IMR-90 (cell line): ENCODE results near the gene MED12L. TPM values are rescaled to one million over a fixed set of nuclear protein-coding genes. Genes with fewer than 3 reads are reported as not detected.

ENCODE experiments used
- ATAC-seq: fragments of 200-7000 bp; cut with Tn5 transposase; 2 replicates; pipeline ENCODE4 v1.9.1; 2020; ENCODE audit warnings: low read depth, mild to moderate bottlenecking, moderate library complexity
- BruUV-seq: library from RNA; stranded (reverse); fragments of 400-500 nt; replicated peaks from 2 replicates; lab custom pipeline; 2021; lab: Mats Ljungman, UMichigan
- CTCF ChIA-PET: fragments of 300-600 bp; formaldehyde crosslinking; extraction: SDS; loops from one replicate; lab custom pipeline; 2021; ENCODE audit warnings: antibody characterized with exemption; lab: Yijun Ruan, JAX
- POLR2A ChIA-PET: fragments of 300-600 bp; sonication (Branson Sonifier 250); formaldehyde crosslinking; loops from one replicate; lab custom pipeline; 2022; ENCODE audit warnings: antibody characterized with exemption; ENCODE audit not compliant: unreplicated experiment; lab: Charles Lee
- DNase-seq: peaks from one replicate; pipeline ENCODE4 v3.0.0; 2013
- H2AFZ ChIP-seq: replicated peaks from 2 replicates; pipeline ENCODE3; 2013; ENCODE audit warnings: low read length, mild to moderate bottlenecking; ENCODE audit not compliant: poor library complexity
- H2AK5ac ChIP-seq: 2 replicates; pipeline ENCODE4 v1.6.1; 2013; ENCODE audit warnings: low read depth, low read length, inconsistent platforms
- H2AK9ac ChIP-seq: replicated peaks from 2 replicates; pipeline ENCODE3; 2013; ENCODE audit warnings: mild to moderate bottlenecking, low read depth, low read length, moderate library complexity; ENCODE audit not compliant: poor library complexity
- H2BK120ac ChIP-seq: 2 replicates; pipeline ENCODE4 v1.6.1; 2013; ENCODE audit warnings: low read depth, low read length, inconsistent platforms
- H2BK15ac ChIP-seq: 3 replicates; pipeline ENCODE4 v1.6.1; 2013; ENCODE audit warnings: low read depth, low read length, inconsistent platforms
- H2BK20ac ChIP-seq: 2 replicates; pipeline ENCODE4 v1.6.1; 2013; ENCODE audit warnings: low read depth, mild to moderate bottlenecking, inconsistent platforms, low read length, moderate library complexity
- H2BK5ac ChIP-seq: 2 replicates; pipeline ENCODE4 v1.6.1; 2013; ENCODE audit warnings: mild to moderate bottlenecking, low read depth, low read length, inconsistent platforms; ENCODE audit not compliant: poor library complexity, severe bottlenecking
- H3K14ac ChIP-seq: replicated peaks from 2 replicates; pipeline ENCODE4 v1.6.1; 2013; ENCODE audit warnings: low read depth, low read length, inconsistent platforms
- H3K18ac ChIP-seq: 2 replicates; pipeline ENCODE4 v1.6.1; 2013; ENCODE audit warnings: low read depth, low read length, control low read depth
- H3K23ac ChIP-seq: 2 replicates; pipeline ENCODE4 v1.6.1; 2013; ENCODE audit warnings: low read depth, low read length, inconsistent platforms
- H3K27ac ChIP-seq: 2 replicates; pipeline ENCODE4 v1.5.1; 2013; ENCODE audit warnings: mild to moderate bottlenecking, control low read depth, low read length; ENCODE audit not compliant: insufficient read depth
- H3K27me3 ChIP-seq: 2 replicates; pipeline ENCODE4 v1.6.1; 2013; ENCODE audit warnings: low read length; ENCODE audit not compliant: control insufficient read depth, insufficient read depth
- H3K36me3 ChIP-seq: 2 replicates; pipeline ENCODE4 v1.6.1; 2013; ENCODE audit warnings: low read length, mixed read lengths; ENCODE audit not compliant: control insufficient read depth, insufficient read depth
- H3K4ac ChIP-seq: 2 replicates; pipeline ENCODE4 v1.6.1; 2013; ENCODE audit warnings: low read depth, low read length, inconsistent platforms
- H3K4me1 ChIP-seq: 2 replicates; pipeline ENCODE4 v1.6.1; 2013; ENCODE audit warnings: low read length, mixed read lengths; ENCODE audit not compliant: control insufficient read depth, insufficient read depth
- H3K4me2 ChIP-seq: 2 replicates; pipeline ENCODE4 v1.6.1; 2013; ENCODE audit warnings: low read depth, mild to moderate bottlenecking, control low read depth, low read length, moderate library complexity
- H3K4me3 ChIP-seq: 2 replicates; pipeline ENCODE4 v1.5.1; 2013; ENCODE audit warnings: low read depth, mild to moderate bottlenecking, control low read depth, low read length, moderate library complexity; ENCODE audit not compliant: insufficient read depth
- H3K56ac ChIP-seq: 2 replicates; pipeline ENCODE4 v1.6.1; 2013; ENCODE audit warnings: low read length, inconsistent platforms; ENCODE audit not compliant: insufficient read depth; ENCODE audit errors: extremely low read depth
- H3K79me1 ChIP-seq, 2 experiments: 2 replicates each; pipeline ENCODE4 v1.6.1; 2013; ENCODE audit warnings: low read length in 2 of 2, inconsistent platforms in 1 of 2, low read depth in 1 of 2
- H3K9ac ChIP-seq: 2 replicates; pipeline ENCODE4 v1.6.1; 2013; ENCODE audit warnings: low read depth, low read length, control low read depth
- H3K9me1 ChIP-seq: 2 replicates; pipeline ENCODE4 v1.6.1; 2013; ENCODE audit warnings: low read length, inconsistent platforms; ENCODE audit not compliant: insufficient read depth
- H3K9me3 ChIP-seq: 2 replicates; pipeline ENCODE4 v1.6.1; 2013; ENCODE audit warnings: low read length; ENCODE audit not compliant: control insufficient read depth, insufficient read depth
- H4K20me1 ChIP-seq: 2 replicates; pipeline ENCODE4 v1.6.1; 2013; ENCODE audit warnings: low read length, inconsistent platforms; ENCODE audit not compliant: insufficient read depth
- H4K5ac ChIP-seq: 2 replicates; pipeline ENCODE4 v1.6.1; 2013; ENCODE audit warnings: mild to moderate bottlenecking, low read depth, low read length, control low read depth
- H4K8ac ChIP-seq, 2 experiments: 2 replicates each; pipeline ENCODE4 v1.6.1; 2013; ENCODE audit warnings: low read depth in 2 of 2, low read length in 2 of 2, control low read depth in 1 of 2, inconsistent platforms in 1 of 2
- H4K91ac ChIP-seq: 2 replicates; pipeline ENCODE4 v1.6.1; 2013; ENCODE audit warnings: low read depth, low read length, inconsistent platforms; ENCODE audit not compliant: insufficient read depth
- CEBPB ChIP-seq: IDR thresholded peaks from 2 replicates; pipeline ENCODE4 v1.6.1; 2012; ENCODE audit warnings: low read depth, low read length, improper control_type of control experiment
- CHD1 ChIP-seq: IDR thresholded peaks from 2 replicates; pipeline ENCODE4 v1.6.1; 2012; ENCODE audit warnings: low read depth, low read length, improper control_type of control experiment
- MAFK ChIP-seq: IDR thresholded peaks from 2 replicates; pipeline ENCODE4 v1.6.1; 2012; ENCODE audit warnings: low read depth, low read length, improper control_type of control experiment
- NFE2L2 ChIP-seq: fragments of 150-350 bp; IDR thresholded peaks from 2 replicates; pipeline ENCODE4 v1.6.1; 2016; ENCODE audit warnings: low read depth, mild to moderate bottlenecking, low read length
- RAD21 ChIP-seq: IDR thresholded peaks from 2 replicates; pipeline ENCODE4 v1.6.1; 2012; ENCODE audit warnings: low read length, improper control_type of control experiment
- RFX5 ChIP-seq: IDR thresholded peaks from 2 replicates; pipeline ENCODE4 v1.8.0; 2012; ENCODE audit warnings: low read depth, mild to moderate bottlenecking, low read length, moderate library complexity
- WGBS, 2 experiments: methylation state at CpG; one replicate each; pipeline versions ENCODE4 v1.1.5 to v1.1.7; 2013; ENCODE audit warnings: missing lambda C conversion rate in 2 of 2; ENCODE audit not compliant: insufficient read length in 1 of 2; ENCODE audit errors: extremely low coverage in 2 of 2; 5-methylcytosine and 5-hydroxymethylcytosine counted together
- dilution Hi-C: fragments of 300-500 bp; cut with HindIII; formaldehyde crosslinking; loops from one replicate; pipeline ENCODE4 v1.14.3; 2018; ENCODE audit warnings: low sequenced_read_pairs; ENCODE audit not compliant: unreplicated experiment
- in situ Hi-C: fragments of 300-500 bp; cut with MboI; formaldehyde crosslinking; loops from 3 replicates; pipeline ENCODE4 v1.14.3; 2019; ENCODE audit warnings: low sequenced_read_pairs, inconsistent platforms, mixed read lengths
- intact Hi-C: fragments of 100-400 bp; cut with micrococcal nuclease; formaldehyde crosslinking; loops from 2 replicates; pipeline ENCODE4 v1.10.0; 2022
- polyA plus RNA-seq, 3 experiments: library from polyadenylated mRNA; depleted of rRNA; stranded (reverse); fragments of >200 nt; gene quantifications; 2 replicates each; pipeline ENCODE4 v1.2.3, GENCODE V29; 2012; ENCODE audit warnings: low replicate concordance in 1 of 3
- total RNA-seq: library from RNA; depleted of rRNA; stranded (reverse); fragments of >200 nt; gene quantifications from 2 replicates; pipeline ENCODE4 v1.2.3, GENCODE V29; 2012
- TF ChIP-seq, protein P1 (sequence below): fragments of 150-350 bp; IDR thresholded peaks from 2 replicates; pipeline ENCODE4 v1.6.1; 2016; ENCODE audit warnings: low read depth, mild to moderate bottlenecking, low read length, moderate library complexity, borderline replicate concordance
- TF ChIP-seq, protein P2 (sequence below): fragments of 150-350 bp; IDR thresholded peaks from 2 replicates; pipeline ENCODE4 v1.6.1; 2017; ENCODE audit warnings: mild to moderate bottlenecking, antibody characterized with exemption, low read length, low read depth
- TF ChIP-seq, protein P3 (sequence below): conservative IDR thresholded peaks from 2 replicates; pipeline ENCODE4 v1.5.1; 2012; ENCODE audit warnings: mild to moderate bottlenecking, low read depth, low read length, improper control_type of control experiment

Gene MED12L
- total and polyA plus RNA-seq, 2 of the 4 experiments (the other 2 are of a cell fraction): 0.05 to 0.18 TPM

DNA sequence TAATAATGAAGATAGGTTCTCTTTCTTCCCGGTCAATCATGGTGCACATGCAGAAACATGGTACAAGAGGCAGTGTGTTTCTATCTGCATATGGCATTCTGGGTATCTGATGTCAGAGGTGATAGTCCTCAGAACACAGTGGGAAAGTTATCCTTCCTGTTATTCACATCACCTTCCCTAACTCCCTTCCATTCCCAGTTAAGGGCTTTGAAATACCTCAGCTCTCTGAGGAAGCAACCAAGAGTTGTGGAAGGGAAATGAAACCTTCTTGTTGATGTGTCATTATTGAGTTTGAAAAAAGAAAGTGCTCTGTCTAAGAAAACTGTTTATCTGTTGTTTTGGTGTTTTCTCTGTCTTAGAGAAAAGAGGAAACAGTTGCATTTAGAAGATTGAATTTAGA, 265.8 kb downstream of the MED12L start:
- Histone ChIP-seq H2AFZ (no peak overlapping the region), H2AK5ac (no peak overlapping the region), H2BK5ac (no peak overlapping the region), H3K18ac (peak overlapping the region; percentile 21; the same call in 1 of the 2 replicates), H3K9me3 (no peaks in the 10 kb centered on the region), H2BK20ac (no peak overlapping the region), H3K14ac (no peak overlapping the region), H2BK120ac (no peak overlapping the region), H3K79me1 (no peaks in the 10 kb centered on the region), H4K8ac (no peak overlapping the region), H2BK15ac (no peak overlapping the region), H3K4me2 (no peak overlapping the region; the same call in 1 of the 2 replicates), H4K91ac (no peak overlapping the region), H3K56ac (no peak overlapping the region), H3K27ac (no peak overlapping the region), H3K9me1 (no peaks in the 10 kb centered on the region; the same call in 1 of the 2 replicates), H3K9ac (no peak overlapping the region), H3K36me3 (no peaks in the 10 kb centered on the region), H4K20me1 (no peaks in the 10 kb centered on the region), H3K4ac (no peak overlapping the region), H2AK9ac (no peak overlapping the region), H4K5ac (no peak overlapping the region), H3K23ac (no peak overlapping the region), H3K4me3 (no peak overlapping the region), H3K27me3 (no peaks in the 10 kb centered on the region), H3K4me1 (peaks cover 3% of the 10 kb centered on the region; the same call in 1 of the 2 replicates)
- ChIA-PET CTCF (interaction anchor here (0.5 to 0.9 kb wide), 4 partner anchors 12 to 66 kb away, joined by 3 read pairs; no protein-coding TSS in a partner anchor), POLR2A (no interaction called here)
- WGBS, 2 experiments: no CpG with 5 or more reads among the region's 1 CpG
- ATAC-seq: peak; percentile 14; the same call in 1 of the 2 replicates
- intact Hi-C loops: no loop called here
- DNase-seq: no peak
- dilution Hi-C loops: no loop called here
- TF ChIP-seq CHD1 (no peak), CEBPB (no peak), RAD21 (no peak), MAFK (no peak), NFE2L2 (no peak), RFX5 (no peak)
- TF ChIP-seq, protein P1, sequence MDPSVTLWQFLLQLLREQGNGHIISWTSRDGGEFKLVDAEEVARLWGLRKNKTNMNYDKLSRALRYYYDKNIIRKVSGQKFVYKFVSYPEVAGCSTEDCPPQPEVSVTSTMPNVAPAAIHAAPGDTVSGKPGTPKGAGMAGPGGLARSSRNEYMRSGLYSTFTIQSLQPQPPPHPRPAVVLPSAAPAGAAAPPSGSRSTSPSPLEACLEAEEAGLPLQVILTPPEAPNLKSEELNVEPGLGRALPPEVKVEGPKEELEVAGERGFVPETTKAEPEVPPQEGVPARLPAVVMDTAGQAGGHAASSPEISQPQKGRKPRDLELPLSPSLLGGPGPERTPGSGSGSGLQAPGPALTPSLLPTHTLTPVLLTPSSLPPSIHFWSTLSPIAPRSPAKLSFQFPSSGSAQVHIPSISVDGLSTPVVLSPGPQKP: no peak
- TF ChIP-seq, protein P2, sequence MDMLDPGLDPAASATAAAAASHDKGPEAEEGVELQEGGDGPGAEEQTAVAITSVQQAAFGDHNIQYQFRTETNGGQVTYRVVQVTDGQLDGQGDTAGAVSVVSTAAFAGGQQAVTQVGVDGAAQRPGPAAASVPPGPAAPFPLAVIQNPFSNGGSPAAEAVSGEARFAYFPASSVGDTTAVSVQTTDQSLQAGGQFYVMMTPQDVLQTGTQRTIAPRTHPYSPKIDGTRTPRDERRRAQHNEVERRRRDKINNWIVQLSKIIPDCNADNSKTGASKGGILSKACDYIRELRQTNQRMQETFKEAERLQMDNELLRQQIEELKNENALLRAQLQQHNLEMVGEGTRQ: no peak
- TF ChIP-seq, protein P3, sequence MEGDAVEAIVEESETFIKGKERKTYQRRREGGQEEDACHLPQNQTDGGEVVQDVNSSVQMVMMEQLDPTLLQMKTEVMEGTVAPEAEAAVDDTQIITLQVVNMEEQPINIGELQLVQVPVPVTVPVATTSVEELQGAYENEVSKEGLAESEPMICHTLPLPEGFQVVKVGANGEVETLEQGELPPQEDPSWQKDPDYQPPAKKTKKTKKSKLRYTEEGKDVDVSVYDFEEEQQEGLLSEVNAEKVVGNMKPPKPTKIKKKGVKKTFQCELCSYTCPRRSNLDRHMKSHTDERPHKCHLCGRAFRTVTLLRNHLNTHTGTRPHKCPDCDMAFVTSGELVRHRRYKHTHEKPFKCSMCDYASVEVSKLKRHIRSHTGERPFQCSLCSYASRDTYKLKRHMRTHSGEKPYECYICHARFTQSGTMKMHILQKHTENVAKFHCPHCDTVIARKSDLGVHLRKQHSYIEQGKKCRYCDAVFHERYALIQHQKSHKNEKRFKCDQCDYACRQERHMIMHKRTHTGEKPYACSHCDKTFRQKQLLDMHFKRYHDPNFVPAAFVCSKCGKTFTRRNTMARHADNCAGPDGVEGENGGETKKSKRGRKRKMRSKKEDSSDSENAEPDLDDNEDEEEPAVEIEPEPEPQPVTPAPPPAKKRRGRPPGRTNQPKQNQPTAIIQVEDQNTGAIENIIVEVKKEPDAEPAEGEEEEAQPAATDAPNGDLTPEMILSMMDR: no peak
- in situ Hi-C loops: no loop called here
- no TSS peak for BruUV-seq
